Cardiac muscle cell (in vitro differentiated cells and primary cell): Measurements from ENCODE around the gene SH3BGRL3. TPM values are rescaled to one million over a fixed set of nuclear protein-coding genes. Genes with fewer than 3 reads are reported as not detected.

Experiments used
- DNase-seq, 2 donors: peaks; one replicate each; pipeline versions ENCODE4 v3.0.0 to v3.0.0-alpha.2; 2010 to 2017; ENCODE audit warnings: low read depth in 1 of 2, low spot score in 1 of 2
- H3K27ac ChIP-seq: fragments of 200-600 bp; sonication (generic); 2 replicates; pipeline ENCODE4 v1.5.1; 2016
- H3K27me3 ChIP-seq: fragments of 200-600 bp; sonication (generic); 2 replicates; pipeline ENCODE4 v1.6.0; 2016; ENCODE audit warnings: control low read depth
- H3K36me3 ChIP-seq: fragments of 200-600 bp; sonication (generic); 2 replicates; pipeline ENCODE4 v1.5.1; 2016; ENCODE audit warnings: control low read depth
- H3K4me1 ChIP-seq: fragments of 200-600 bp; sonication (generic); 2 replicates; pipeline ENCODE4 v1.8.1; 2017; ENCODE audit warnings: low read depth, mild to moderate bottlenecking, mixed run types
- H3K4me3 ChIP-seq: fragments of 200-600 bp; sonication (generic); 2 replicates; pipeline ENCODE4 v1.5.1; 2016; ENCODE audit warnings: mild to moderate bottlenecking
- H3K9me3 ChIP-seq: fragments of 200-600 bp; sonication (generic); 2 replicates; pipeline ENCODE4 v1.5.1; 2017; ENCODE audit warnings: low read depth, mild to moderate bottlenecking, control low read depth
- polyA plus RNA-seq: library from polyadenylated mRNA; unstranded; fragments of >200 nt; fragmentation: Nextera tagmentation; extraction: Ambion mirVana; gene quantifications from 2 replicates; pipeline ENCODE4 v1.2.1, GENCODE V29; 2016
- total RNA-seq: library from RNA; depleted of rRNA; stranded (reverse); fragments of >200 nt; gene quantifications from 2 replicates; pipeline ENCODE4 v1.2.3, GENCODE V29; 2016
- TF ChIP-seq, protein P1 (sequence below): IDR thresholded peaks from 2 replicates; pipeline ENCODE4 v1.5.1; 2012; ENCODE audit warnings: low read depth, mild to moderate bottlenecking, low read length

Gene SH3BGRL3
- total and polyA plus RNA-seq, 2 experiments from 2014 or later, result 23.0 to 119 TPM

DNA sequence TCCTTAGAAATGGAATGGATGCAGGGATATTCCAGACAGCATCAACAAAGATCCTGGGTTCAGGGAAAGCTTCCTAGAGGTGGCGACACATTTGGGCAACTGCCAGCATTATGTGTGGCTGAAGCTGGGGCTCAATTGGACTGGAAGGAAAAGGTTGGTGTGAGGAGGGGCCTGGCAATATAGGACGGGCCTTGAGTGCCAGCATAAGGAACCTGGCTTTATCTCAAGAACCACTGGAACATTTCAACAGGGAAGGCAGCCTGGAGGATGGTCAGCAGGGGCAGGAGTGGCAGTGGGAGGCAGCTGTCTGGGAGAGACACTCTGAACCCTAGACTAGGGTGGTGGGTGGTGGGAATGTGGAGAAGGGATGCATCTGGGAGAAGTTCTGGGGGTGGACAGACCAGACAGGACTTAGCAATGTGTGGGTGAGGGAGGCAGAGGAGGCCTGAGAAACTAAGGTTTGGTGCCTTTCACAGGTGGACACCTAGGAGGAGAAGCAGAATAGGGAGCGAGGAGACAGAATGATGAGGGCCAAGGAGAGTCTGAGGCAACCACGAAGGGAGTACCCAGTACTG lies 3.5 kb downstream of the SH3BGRL3 start:
- DNase-seq, result peak in 1 of 2 donors; percentile 29
- no peak overlapping the region for H3K27ac ChIP-seq
- TF ChIP-seq, protein P1, sequence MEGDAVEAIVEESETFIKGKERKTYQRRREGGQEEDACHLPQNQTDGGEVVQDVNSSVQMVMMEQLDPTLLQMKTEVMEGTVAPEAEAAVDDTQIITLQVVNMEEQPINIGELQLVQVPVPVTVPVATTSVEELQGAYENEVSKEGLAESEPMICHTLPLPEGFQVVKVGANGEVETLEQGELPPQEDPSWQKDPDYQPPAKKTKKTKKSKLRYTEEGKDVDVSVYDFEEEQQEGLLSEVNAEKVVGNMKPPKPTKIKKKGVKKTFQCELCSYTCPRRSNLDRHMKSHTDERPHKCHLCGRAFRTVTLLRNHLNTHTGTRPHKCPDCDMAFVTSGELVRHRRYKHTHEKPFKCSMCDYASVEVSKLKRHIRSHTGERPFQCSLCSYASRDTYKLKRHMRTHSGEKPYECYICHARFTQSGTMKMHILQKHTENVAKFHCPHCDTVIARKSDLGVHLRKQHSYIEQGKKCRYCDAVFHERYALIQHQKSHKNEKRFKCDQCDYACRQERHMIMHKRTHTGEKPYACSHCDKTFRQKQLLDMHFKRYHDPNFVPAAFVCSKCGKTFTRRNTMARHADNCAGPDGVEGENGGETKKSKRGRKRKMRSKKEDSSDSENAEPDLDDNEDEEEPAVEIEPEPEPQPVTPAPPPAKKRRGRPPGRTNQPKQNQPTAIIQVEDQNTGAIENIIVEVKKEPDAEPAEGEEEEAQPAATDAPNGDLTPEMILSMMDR, result no peak

DNA sequence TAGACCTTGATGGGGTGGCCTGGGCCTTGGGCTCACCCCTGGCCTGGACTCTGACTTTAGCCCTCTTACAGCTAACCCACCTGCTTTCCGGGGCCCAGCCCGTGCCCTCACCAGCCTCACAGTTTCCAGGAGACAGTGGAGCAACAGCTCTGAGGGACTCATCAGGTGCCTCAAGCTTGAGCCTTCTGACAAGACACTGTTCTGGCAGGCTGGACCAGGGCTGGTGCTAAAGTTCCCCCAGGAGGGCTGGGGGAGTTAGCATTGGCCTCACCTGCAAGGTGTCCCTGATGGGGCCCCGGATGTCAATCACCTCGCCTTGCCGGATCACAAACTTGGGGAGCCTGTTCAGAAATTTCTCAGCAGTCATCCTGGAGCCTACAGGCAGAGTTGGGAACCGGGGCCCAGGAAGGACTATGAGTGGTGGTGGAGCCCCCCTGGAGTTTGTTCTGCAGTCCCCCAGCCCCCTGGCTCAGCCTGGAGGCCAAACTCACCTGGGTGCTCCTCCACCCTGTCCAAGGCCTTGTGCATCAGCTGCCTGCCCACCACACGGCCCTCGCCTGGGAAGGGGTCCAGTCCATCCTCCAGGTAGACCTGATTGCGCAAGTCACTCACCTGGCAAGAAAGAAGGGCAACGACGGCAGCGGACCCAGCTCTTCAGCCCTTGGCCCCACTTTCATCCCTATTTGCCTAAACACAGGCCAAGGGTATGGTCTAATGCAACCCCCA lies 4.1 kb downstream of the SH3BGRL3 start:
- peaks cover 7% of the 10 kb centered on the region for H3K4me1 ChIP-seq

More for the DNA sequence above, 3.5 kb downstream of the SH3BGRL3 start:
- no peaks in the 10 kb centered on the region for H3K27me3 ChIP-seq
- H3K4me1 ChIP-seq, result peaks cover 7% of the 10 kb centered on the region
- H3K4me3 ChIP-seq, result no peak overlapping the region
- no peaks in the 10 kb centered on the region for H3K36me3 ChIP-seq
- no peaks in the 10 kb centered on the region for H3K9me3 ChIP-seq

DNA sequence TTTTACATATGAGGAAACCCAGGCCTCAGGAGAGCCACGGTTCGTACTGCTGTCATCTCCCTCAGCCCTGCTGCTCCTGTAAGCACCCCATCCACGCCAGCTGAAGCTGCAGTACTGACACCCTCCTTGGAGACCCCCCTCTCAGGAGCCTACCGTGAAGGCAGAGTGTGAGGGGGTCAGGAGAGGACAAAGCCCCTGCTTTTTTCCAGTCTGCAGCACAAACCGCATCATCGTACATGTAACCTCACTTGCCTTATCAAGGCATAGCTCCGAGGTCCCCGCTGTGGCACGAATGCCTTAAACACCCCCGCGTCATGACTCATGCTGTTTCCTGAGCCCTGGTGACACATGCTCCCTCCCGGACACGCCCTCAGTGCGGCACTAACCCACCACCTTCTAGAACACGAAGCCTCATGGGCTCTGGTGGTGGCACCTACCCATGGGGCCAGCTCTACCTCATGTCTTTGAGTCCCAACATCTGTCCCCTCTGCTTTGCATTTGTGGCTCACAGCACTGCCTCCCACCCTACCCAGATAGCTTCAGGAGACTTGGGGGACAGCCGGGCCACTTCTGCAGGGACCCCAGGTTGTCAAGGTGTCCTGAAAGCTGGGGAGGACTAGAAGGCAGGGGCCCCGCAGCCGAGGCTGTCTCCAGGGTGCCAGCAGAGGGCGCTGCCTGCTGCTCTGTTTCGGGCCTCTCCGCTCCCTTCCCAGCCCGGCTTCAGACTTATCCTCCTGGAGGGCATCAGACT lies 4.9 kb downstream of the SH3BGRL3 start:
- H3K27me3 ChIP-seq, result no peaks in the 10 kb centered on the region
- TF ChIP-seq, protein P1, result peak; percentile 89
- peaks cover 7% of the 10 kb centered on the region for H3K4me1 ChIP-seq
- H3K9me3 ChIP-seq, result no peaks in the 10 kb centered on the region
- H3K27ac ChIP-seq, result no peak overlapping the region
- H3K4me3 ChIP-seq, result no peak overlapping the region
- H3K36me3 ChIP-seq, result no peaks in the 10 kb centered on the region
- DNase-seq, result peak; percentile 71 to 90

More for the DNA sequence above, 4.1 kb downstream of the SH3BGRL3 start:
- no peak overlapping the region for H3K4me3 ChIP-seq
- no peaks in the 10 kb centered on the region for H3K9me3 ChIP-seq
- H3K27me3 ChIP-seq, result no peaks in the 10 kb centered on the region
- no peaks in the 10 kb centered on the region for H3K36me3 ChIP-seq
- no peak for DNase-seq
- TF ChIP-seq, protein P1, result no peak
- no peak overlapping the region for H3K27ac ChIP-seq

DNA sequence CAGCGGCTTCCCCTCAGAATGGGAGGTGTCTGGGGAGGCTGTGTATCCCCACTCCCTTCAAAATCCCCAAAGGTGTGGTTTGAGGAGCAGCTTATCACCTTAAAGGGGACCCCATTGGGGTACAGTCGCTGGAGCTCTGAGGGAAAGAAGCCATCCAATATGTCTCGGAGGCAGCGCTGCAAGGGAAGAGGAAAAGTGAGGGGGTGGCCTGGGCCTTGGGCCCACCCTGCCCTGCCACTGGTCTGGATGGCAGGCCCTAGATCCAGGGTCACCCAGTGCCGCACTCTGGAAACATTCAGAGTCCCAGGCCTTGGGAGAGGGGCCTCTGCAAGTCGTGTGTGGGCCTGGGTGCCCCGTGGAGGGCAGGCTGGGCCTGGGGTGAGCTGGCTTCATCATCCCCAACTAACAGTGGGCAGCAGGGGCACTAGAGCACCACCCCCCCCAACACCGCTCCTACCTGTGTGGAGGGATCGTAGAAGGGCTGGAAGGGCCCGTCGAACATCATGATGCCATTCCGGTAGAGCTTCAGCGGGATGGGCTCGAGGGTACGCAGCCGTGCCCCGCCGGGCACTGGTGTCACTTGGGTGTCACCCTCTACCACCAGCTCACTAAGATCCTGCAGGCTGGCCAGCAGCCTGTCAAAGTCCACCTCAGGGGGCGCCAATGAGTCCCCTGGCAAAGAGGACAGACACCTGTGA lies 5.6 kb downstream of the SH3BGRL3 start:
- H3K27me3 ChIP-seq, result no peaks in the 10 kb centered on the region
- TF ChIP-seq, protein P1, result peak; percentile 31
- no peaks in the 10 kb centered on the region for H3K9me3 ChIP-seq
- H3K27ac ChIP-seq, result no peak overlapping the region
- no peaks in the 10 kb centered on the region for H3K36me3 ChIP-seq
- H3K4me1 ChIP-seq, result peaks cover 7% of the 10 kb centered on the region
- H3K4me3 ChIP-seq, result no peak overlapping the region
- peak in 1 of 2 donors; percentile 52 for DNase-seq

DNA sequence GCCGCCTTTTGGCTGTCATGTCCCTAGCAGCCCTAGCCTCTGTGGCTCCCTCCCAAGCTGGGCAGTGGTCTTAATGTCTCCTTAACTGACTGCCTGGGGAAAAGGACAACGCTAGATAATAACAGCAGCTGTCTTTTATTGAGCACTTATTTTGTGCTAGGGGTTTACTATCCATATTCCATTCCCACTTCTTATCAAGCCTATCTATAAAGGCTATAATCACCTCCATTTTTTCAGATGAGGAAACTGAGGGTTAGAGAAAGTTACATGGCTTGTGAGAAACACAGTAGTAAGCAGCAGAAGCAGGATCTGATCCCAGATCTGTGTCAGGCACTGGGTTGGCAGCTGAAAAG lies 6.2 kb downstream of the SH3BGRL3 start:
- Histone ChIP-seq H3K36me3 (no peaks in the 10 kb centered on the region), H3K27ac (no peak overlapping the region), H3K4me1 (peaks cover 7% of the 10 kb centered on the region), H3K27me3 (no peaks in the 10 kb centered on the region), H3K4me3 (no peak overlapping the region), H3K9me3 (no peaks in the 10 kb centered on the region)
- TF ChIP-seq, protein P1, result no peak
- DNase-seq, result no peak
